H9 (cell line): Measurements from ENCODE around the gene TENM4. TPM values are rescaled to one million over a fixed set of nuclear protein-coding genes. Genes with fewer than 3 reads are reported as not detected.

ENCODE experiments used
- DNase-seq: peaks from one replicate; pipeline ENCODE4 v3.0.0-alpha.2; 2017
- H2AFZ ChIP-seq: one replicate; pipeline ENCODE4 v1.6.1; 2013; ENCODE audit warnings: mild to moderate bottlenecking, low read length, control low read depth, moderate library complexity
- H2AK5ac ChIP-seq: 2 replicates; pipeline ENCODE4 v1.6.1; 2013; ENCODE audit warnings: low read length, control low read depth, mixed read lengths; ENCODE audit not compliant: insufficient read length
- H2BK120ac ChIP-seq: one replicate; pipeline ENCODE4 v1.6.1; 2013; ENCODE audit warnings: low read depth, mild to moderate bottlenecking, low read length, control low read depth, inconsistent platforms; ENCODE audit not compliant: poor library complexity, severe bottlenecking
- H2BK12ac ChIP-seq: 2 replicates; pipeline ENCODE4 v1.6.1; 2013; ENCODE audit warnings: low read length, control low read depth, mixed read lengths, low read depth; ENCODE audit not compliant: insufficient read length
- H2BK15ac ChIP-seq: 2 replicates; pipeline ENCODE4 v1.6.1; 2013; ENCODE audit warnings: low read depth, low read length, control low read depth
- H2BK20ac ChIP-seq: one replicate; pipeline ENCODE4 v1.6.1; 2013; ENCODE audit warnings: low read depth, mild to moderate bottlenecking, low read length, control low read depth, inconsistent platforms; ENCODE audit not compliant: poor library complexity, severe bottlenecking
- H2BK5ac ChIP-seq: 2 replicates; pipeline ENCODE4 v1.6.1; 2013; ENCODE audit warnings: low read length, control low read depth, mixed read lengths; ENCODE audit not compliant: insufficient read length
- H3K14ac ChIP-seq: 2 replicates; pipeline ENCODE4 v1.6.1; 2013; ENCODE audit warnings: low read length, control low read depth; ENCODE audit not compliant: insufficient read depth
- H3K18ac ChIP-seq: 2 replicates; pipeline ENCODE4 v1.6.1; 2013; ENCODE audit warnings: low read depth, mild to moderate bottlenecking, mixed read lengths, low read length, control low read depth; ENCODE audit not compliant: insufficient read length
- H3K23ac ChIP-seq: 2 replicates; pipeline ENCODE4 v1.6.1; 2013; ENCODE audit warnings: low read length, control low read depth, mixed read lengths, low read depth; ENCODE audit not compliant: insufficient read length
- H3K23me2 ChIP-seq: 2 replicates; pipeline ENCODE4 v1.6.1; 2013; ENCODE audit warnings: low read depth, mild to moderate bottlenecking, mixed read lengths, low read length, control low read depth; ENCODE audit not compliant: insufficient read length, poor library complexity, severe bottlenecking
- H3K27ac ChIP-seq: 2 replicates; pipeline ENCODE4 v1.5.1; 2013; ENCODE audit warnings: low read length, control low read depth, mixed read lengths, low read depth; ENCODE audit not compliant: insufficient read length
- H3K27me3 ChIP-seq: 2 replicates; pipeline ENCODE4 v1.6.1; 2013; ENCODE audit warnings: low read length, control low read depth, inconsistent platforms; ENCODE audit not compliant: insufficient read depth
- H3K4ac ChIP-seq: 2 replicates; pipeline ENCODE4 v1.6.1; 2013; ENCODE audit warnings: low read depth, mild to moderate bottlenecking, control low read depth, inconsistent platforms, low read length, moderate library complexity
- H3K4me1 ChIP-seq: 2 replicates; pipeline ENCODE4 v1.6.1; 2013; ENCODE audit warnings: low read length, control low read depth, inconsistent platforms; ENCODE audit not compliant: insufficient read depth
- H3K4me2 ChIP-seq: 2 replicates; pipeline ENCODE4 v1.6.1; 2013; ENCODE audit warnings: low read length, control low read depth, mixed read lengths; ENCODE audit not compliant: insufficient read length, insufficient read depth
- H3K56ac ChIP-seq: 2 replicates; pipeline ENCODE4 v1.6.1; 2013; ENCODE audit warnings: low read depth, mild to moderate bottlenecking, mixed read lengths, low read length, control low read depth; ENCODE audit not compliant: insufficient read length
- H3K79me1 ChIP-seq: 2 replicates; pipeline ENCODE4 v1.6.1; 2013; ENCODE audit warnings: low read depth, mild to moderate bottlenecking, moderate library complexity, low read length, control low read depth, inconsistent platforms; ENCODE audit not compliant: insufficient read depth, poor library complexity, severe bottlenecking
- H3K79me2 ChIP-seq: 2 replicates; pipeline ENCODE4 v1.6.1; 2013; ENCODE audit warnings: low read length, control low read depth, inconsistent platforms; ENCODE audit not compliant: insufficient read depth
- H3K9ac ChIP-seq: 2 replicates; pipeline ENCODE4 v1.6.1; 2013; ENCODE audit warnings: low read length, control low read depth, mixed read lengths; ENCODE audit not compliant: insufficient read length; ENCODE audit errors: extremely low read depth
- H3K9me3 ChIP-seq: one replicate; pipeline ENCODE4 v1.6.1; 2013; ENCODE audit warnings: low read depth, low read length, inconsistent platforms; ENCODE audit not compliant: control insufficient read depth
- H3T11ph ChIP-seq: one replicate; pipeline ENCODE4 v1.6.1; 2013; ENCODE audit warnings: mild to moderate bottlenecking, low read length, control low read depth, inconsistent platforms
- H4K20me1 ChIP-seq: one replicate; pipeline ENCODE4 v1.6.1; 2013; ENCODE audit not compliant: control insufficient read depth, insufficient read length, insufficient read depth
- H4K5ac ChIP-seq: 2 replicates; pipeline ENCODE4 v1.6.1; 2013; ENCODE audit warnings: low read depth, mild to moderate bottlenecking, mixed read lengths, low read length, control low read depth; ENCODE audit not compliant: insufficient read length
- H4K8ac ChIP-seq: replicated peaks from 2 replicates; pipeline ENCODE4 v1.6.1; 2013; ENCODE audit warnings: low read length, control low read depth, mixed read lengths, low read depth; ENCODE audit not compliant: insufficient read length
- H4K91ac ChIP-seq: 2 replicates; pipeline ENCODE4 v1.6.1; 2013; ENCODE audit warnings: low read depth, mild to moderate bottlenecking, moderate library complexity, mixed read lengths, low read length, control low read depth; ENCODE audit not compliant: insufficient read length
- H3K27ac Mint-ChIP-seq, 3 experiments: 2 replicates in 2 of 3; 3 replicates in 1 of 3; pipeline ENCODE4 v1.8.0; 2020 to 2021; ENCODE audit warnings: mixed read lengths in 3 of 3, mild to moderate bottlenecking in 1 of 3, moderate library complexity in 1 of 3
- H3K27me3 Mint-ChIP-seq: 2 replicates; pipeline ENCODE4 v1.8.0; 2021; ENCODE audit warnings: low read depth, mild to moderate bottlenecking, moderate library complexity, mixed read lengths
- H3K36me3 Mint-ChIP-seq, 3 experiments: 2 replicates in 2 of 3; 3 replicates in 1 of 3; pipeline ENCODE4 v1.8.0; 2020 to 2021; ENCODE audit warnings: low read depth in 3 of 3, mixed read lengths in 3 of 3; ENCODE audit not compliant: insufficient read depth in 1 of 3
- H3K4me1 Mint-ChIP-seq, 2 experiments: 2 replicates each; pipeline ENCODE4 v1.8.0; 2020; ENCODE audit warnings: mixed read lengths in 2 of 2
- H3K4me3 Mint-ChIP-seq, 2 experiments: 2 replicates in 1 of 2; 3 replicates in 1 of 2; pipeline ENCODE4 v1.8.0; 2020 to 2021; ENCODE audit warnings: mild to moderate bottlenecking in 2 of 2, mixed read lengths in 2 of 2, moderate library complexity in 1 of 2
- H3K9me3 Mint-ChIP-seq, 2 experiments: 2 replicates in 1 of 2; 3 replicates in 1 of 2; pipeline ENCODE4 v1.8.0; 2020; ENCODE audit warnings: mild to moderate bottlenecking in 2 of 2, mixed read lengths in 2 of 2, moderate library complexity in 1 of 2
- WGBS: extraction: QIAGEN DNeasy Blood & Tissue Kit; methylation state at CpG from one replicate; pipeline ENCODE4 v1.1.7; 2013; ENCODE audit warnings: missing lambda C conversion rate, low lambda C conversion rate, mixed read lengths; ENCODE audit not compliant: insufficient read length; ENCODE audit errors: extremely low coverage; 5-methylcytosine and 5-hydroxymethylcytosine counted together
- total RNA-seq: library from RNA; stranded (reverse); gene quantifications from 2 replicates; pipeline ENCODE4 v1.2.1, GENCODE V29; 2021
- TF ChIP-seq, protein P1 (sequence below): fragments of 200-600 bp; sonication (generic); conservative IDR thresholded peaks from 3 replicates; pipeline ENCODE4 v1.8.0; 2021; ENCODE audit warnings: antibody characterized with exemption, mild to moderate bottlenecking

The TENM4 gene
- total RNA-seq, 1 experiment from 2014 or later, result 4.6 TPM

- no peak overlapping the region for H3K4me2 ChIP-seq
- no peak overlapping the region for H4K8ac ChIP-seq
- no peak overlapping the region for H3T11ph ChIP-seq
- Mint-ChIP-seq H3K27ac (no peak overlapping the region), H3K4me1 (peaks cover 0 to 3% of the 10 kb centered on the region in 2 experiments; a peak in 2 of 4 replicates), H3K27me3 (peaks cover 52% of the 10 kb centered on the region), H3K4me3 (no peak overlapping the region), H3K36me3 (no peaks in the 10 kb centered on the region), H3K9me3 (peaks cover 0 to 4% of the 10 kb centered on the region in 2 experiments; a peak in 1 of 5 replicates)
- H3K23ac ChIP-seq, result no peak overlapping the region
- H2BK5ac ChIP-seq, result no peak overlapping the region
- no peak overlapping the region for H2BK20ac ChIP-seq
- no peak overlapping the region for H3K56ac ChIP-seq
- no peaks in the 10 kb centered on the region for H3K4me1 ChIP-seq
- TF ChIP-seq, protein P1, sequence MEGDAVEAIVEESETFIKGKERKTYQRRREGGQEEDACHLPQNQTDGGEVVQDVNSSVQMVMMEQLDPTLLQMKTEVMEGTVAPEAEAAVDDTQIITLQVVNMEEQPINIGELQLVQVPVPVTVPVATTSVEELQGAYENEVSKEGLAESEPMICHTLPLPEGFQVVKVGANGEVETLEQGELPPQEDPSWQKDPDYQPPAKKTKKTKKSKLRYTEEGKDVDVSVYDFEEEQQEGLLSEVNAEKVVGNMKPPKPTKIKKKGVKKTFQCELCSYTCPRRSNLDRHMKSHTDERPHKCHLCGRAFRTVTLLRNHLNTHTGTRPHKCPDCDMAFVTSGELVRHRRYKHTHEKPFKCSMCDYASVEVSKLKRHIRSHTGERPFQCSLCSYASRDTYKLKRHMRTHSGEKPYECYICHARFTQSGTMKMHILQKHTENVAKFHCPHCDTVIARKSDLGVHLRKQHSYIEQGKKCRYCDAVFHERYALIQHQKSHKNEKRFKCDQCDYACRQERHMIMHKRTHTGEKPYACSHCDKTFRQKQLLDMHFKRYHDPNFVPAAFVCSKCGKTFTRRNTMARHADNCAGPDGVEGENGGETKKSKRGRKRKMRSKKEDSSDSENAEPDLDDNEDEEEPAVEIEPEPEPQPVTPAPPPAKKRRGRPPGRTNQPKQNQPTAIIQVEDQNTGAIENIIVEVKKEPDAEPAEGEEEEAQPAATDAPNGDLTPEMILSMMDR, result no peak
- no peak overlapping the region for H2BK15ac ChIP-seq
- H3K79me2 ChIP-seq, result no peaks in the 10 kb centered on the region
- H4K5ac ChIP-seq, result no peak overlapping the region
- H3K4ac ChIP-seq, result no peak overlapping the region
- H3K23me2 ChIP-seq, result no peaks in the 10 kb centered on the region
- H3K18ac ChIP-seq, result no peak overlapping the region
- H3K27me3 ChIP-seq, result no peaks in the 10 kb centered on the region; the same call in none of the 2 replicates
- no peak overlapping the region for H2BK12ac ChIP-seq
- no peak overlapping the region for H3K27ac ChIP-seq
- H4K20me1 ChIP-seq, result no peaks in the 10 kb centered on the region
- no peak overlapping the region for H2AFZ ChIP-seq
- no peak for DNase-seq
- H2AK5ac ChIP-seq, result no peak overlapping the region
- H2BK120ac ChIP-seq, result no peak overlapping the region
- no peak overlapping the region for H3K14ac ChIP-seq
- no peaks in the 10 kb centered on the region for H3K9me3 ChIP-seq
- no peak overlapping the region for H3K9ac ChIP-seq
- no peak overlapping the region for H4K91ac ChIP-seq
- WGBS, result no CpG with 5 or more reads among the region's 1 CpG
- H3K79me1 ChIP-seq, result no peaks in the 10 kb centered on the region
Measured at GRCh38 chr11:79182794-79183193, 258.0 kb downstream of the TENM4 start.
